B cell (primary cell): ENCODE measurements around the gene TRIM38.

Experiments used
- CTCF ChIP-seq: fragments of 200-600 bp; IDR thresholded peaks from one replicate; pipeline ENCODE4 v1.8.0; 2022; ENCODE audit warnings: antibody characterized with exemption, mild to moderate bottlenecking
- EZH2 ChIP-seq: IDR thresholded peaks from 2 replicates; pipeline ENCODE4 v1.6.1; 2012; ENCODE audit warnings: borderline replicate concordance, low read depth, mild to moderate bottlenecking, moderate library complexity, low read length; ENCODE audit not compliant: insufficient read depth, poor library complexity, severe bottlenecking

- TF ChIP-seq EZH2 (no peak), CTCF (no peak)
Measured at GRCh38 chr6:26019261-26019830, 56.7 kb downstream of the TRIM38 start.
